Astrocyte (in vitro differentiated cells and primary cell): ENCODE data around the gene AKR1B1.

Experiments
- EZH2 ChIP-seq: IDR thresholded peaks from 2 replicates; pipeline ENCODE4 v1.6.1; 2012; ENCODE audit warnings: mild to moderate bottlenecking, low read length, inconsistent platforms; ENCODE audit not compliant: insufficient read depth
- TF ChIP-seq, protein P1 (sequence below): IDR thresholded peaks from 2 replicates; pipeline ENCODE4 v1.5.1; 2011; ENCODE audit warnings: low read depth, mild to moderate bottlenecking, inconsistent platforms, low read length, moderate library complexity; ENCODE audit not compliant: insufficient read depth

DNA sequence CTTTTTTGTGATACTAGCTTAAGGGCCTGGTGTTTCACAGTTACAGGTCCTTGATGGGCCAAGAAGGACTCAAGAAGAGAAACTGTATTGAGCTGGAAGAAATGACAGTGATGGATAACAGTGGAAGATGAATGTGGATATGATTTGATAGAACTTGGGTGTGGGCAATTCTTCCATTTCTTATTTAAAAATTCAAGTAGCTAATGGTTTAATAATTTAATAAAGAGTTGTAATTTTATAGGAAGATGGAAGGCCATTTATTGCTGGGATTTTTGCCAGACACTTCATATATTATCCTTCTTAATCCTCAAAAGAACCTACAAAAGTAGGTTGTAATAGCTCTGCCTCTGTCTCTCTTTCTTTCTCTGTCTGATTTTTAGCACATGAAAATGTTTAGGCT is 21.3 kb upstream of the AKR1B1 start:
- TF ChIP-seq, protein P1, sequence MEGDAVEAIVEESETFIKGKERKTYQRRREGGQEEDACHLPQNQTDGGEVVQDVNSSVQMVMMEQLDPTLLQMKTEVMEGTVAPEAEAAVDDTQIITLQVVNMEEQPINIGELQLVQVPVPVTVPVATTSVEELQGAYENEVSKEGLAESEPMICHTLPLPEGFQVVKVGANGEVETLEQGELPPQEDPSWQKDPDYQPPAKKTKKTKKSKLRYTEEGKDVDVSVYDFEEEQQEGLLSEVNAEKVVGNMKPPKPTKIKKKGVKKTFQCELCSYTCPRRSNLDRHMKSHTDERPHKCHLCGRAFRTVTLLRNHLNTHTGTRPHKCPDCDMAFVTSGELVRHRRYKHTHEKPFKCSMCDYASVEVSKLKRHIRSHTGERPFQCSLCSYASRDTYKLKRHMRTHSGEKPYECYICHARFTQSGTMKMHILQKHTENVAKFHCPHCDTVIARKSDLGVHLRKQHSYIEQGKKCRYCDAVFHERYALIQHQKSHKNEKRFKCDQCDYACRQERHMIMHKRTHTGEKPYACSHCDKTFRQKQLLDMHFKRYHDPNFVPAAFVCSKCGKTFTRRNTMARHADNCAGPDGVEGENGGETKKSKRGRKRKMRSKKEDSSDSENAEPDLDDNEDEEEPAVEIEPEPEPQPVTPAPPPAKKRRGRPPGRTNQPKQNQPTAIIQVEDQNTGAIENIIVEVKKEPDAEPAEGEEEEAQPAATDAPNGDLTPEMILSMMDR: no peak
- no peak for TF ChIP-seq EZH2
